Measurements from ENCODE around the gene RIMS1. TPM values are rescaled to one million over a fixed set of nuclear protein-coding genes. Genes with fewer than 3 reads are reported as not detected.

RIMS1 gene
- total RNA-seq, 1 experiment from 2014 or later, result not detected

GRCh38 chr6:72061286-72061685, 174.9 kb downstream of the RIMS1 start:
- in situ Hi-C loops (cut with HindIII; ENCODE audit: low pct_unique_long_range_greater_than_20kb, low sequenced_read_pairs), result no loop called here

GRCh38 chr6:72064399-72064975, 178.1 kb downstream of the RIMS1 start:
- in situ Hi-C loops (cut with HindIII; ENCODE audit: low pct_unique_long_range_greater_than_20kb, low sequenced_read_pairs), result no loop called here
- no peak for DNase-seq (ENCODE audit: low read depth, low spot score)

More at GRCh38 chr6:72061286-72061685, 174.9 kb downstream of the RIMS1 start:
- no peak for DNase-seq (ENCODE audit: low read depth, low spot score)

GRCh38 chr6:72078096-72078495, 191.7 kb downstream of the RIMS1 start:
- DNase-seq (ENCODE audit: low read depth, low spot score), result no peak
- in situ Hi-C loops (cut with HindIII; ENCODE audit: low pct_unique_long_range_greater_than_20kb, low sequenced_read_pairs), result no loop called here

GRCh38 chr6:72080260-72080941, 194.1 kb downstream of the RIMS1 start:
- in situ Hi-C loops (cut with HindIII; ENCODE audit: low pct_unique_long_range_greater_than_20kb, low sequenced_read_pairs), result no loop called here
- DNase-seq (ENCODE audit: low read depth, low spot score), result no peak

GRCh38 chr6:72081871-72082270, 195.5 kb downstream of the RIMS1 start:
- in situ Hi-C loops (cut with HindIII; ENCODE audit: low pct_unique_long_range_greater_than_20kb, low sequenced_read_pairs), result no loop called here
- no peak for DNase-seq (ENCODE audit: low read depth, low spot score)

- DNase-seq (ENCODE audit: low read depth, low spot score), result no peak
- in situ Hi-C loops (cut with HindIII; ENCODE audit: low pct_unique_long_range_greater_than_20kb, low sequenced_read_pairs), result no loop called here
Measured at GRCh38 chr6:72083976-72084375, 197.6 kb downstream of the RIMS1 start.

GRCh38 chr6:72084992-72085569, 198.7 kb downstream of the RIMS1 start:
- peak; percentile 36 for DNase-seq (ENCODE audit: low read depth, low spot score)
- in situ Hi-C loops (cut with HindIII; ENCODE audit: low pct_unique_long_range_greater_than_20kb, low sequenced_read_pairs), result no loop called here

GRCh38 chr6:72094506-72094905, 208.2 kb downstream of the RIMS1 start:
- in situ Hi-C loops (cut with HindIII; ENCODE audit: low pct_unique_long_range_greater_than_20kb, low sequenced_read_pairs), result no loop called here

GRCh38 chr6:72102561-72102960, 216.2 kb downstream of the RIMS1 start:
- no peak for DNase-seq (ENCODE audit: low read depth, low spot score)
- in situ Hi-C loops (cut with HindIII; ENCODE audit: low pct_unique_long_range_greater_than_20kb, low sequenced_read_pairs), result no loop called here

More at GRCh38 chr6:72094506-72094905, 208.2 kb downstream of the RIMS1 start:
- DNase-seq (ENCODE audit: low read depth, low spot score), result no peak

GRCh38 chr6:72111611-72112010, 225.3 kb downstream of the RIMS1 start:
- in situ Hi-C loops (cut with HindIII; ENCODE audit: low pct_unique_long_range_greater_than_20kb, low sequenced_read_pairs), result no loop called here

GRCh38 chr6:72130327-72130726, 244.0 kb downstream of the RIMS1 start:
- in situ Hi-C loops (cut with HindIII; ENCODE audit: low pct_unique_long_range_greater_than_20kb, low sequenced_read_pairs), result no loop called here
- DNase-seq (ENCODE audit: low read depth, low spot score), result no peak

More at GRCh38 chr6:72111611-72112010, 225.3 kb downstream of the RIMS1 start:
- no peak for DNase-seq (ENCODE audit: low read depth, low spot score)

GRCh38 chr6:72132427-72132826, 246.1 kb downstream of the RIMS1 start:
- in situ Hi-C loops (cut with HindIII; ENCODE audit: low pct_unique_long_range_greater_than_20kb, low sequenced_read_pairs), result no loop called here
- DNase-seq (ENCODE audit: low read depth, low spot score), result no peak

GRCh38 chr6:72132851-72133250, 246.5 kb downstream of the RIMS1 start:
- DNase-seq (ENCODE audit: low read depth, low spot score), result no peak
- in situ Hi-C loops (cut with HindIII; ENCODE audit: low pct_unique_long_range_greater_than_20kb, low sequenced_read_pairs), result no loop called here

- no peak for DNase-seq (ENCODE audit: low read depth, low spot score)
- in situ Hi-C loops (cut with HindIII; ENCODE audit: low pct_unique_long_range_greater_than_20kb, low sequenced_read_pairs), result no loop called here
Measured at GRCh38 chr6:72133324-72133723, 247.0 kb downstream of the RIMS1 start.

- in situ Hi-C loops (cut with HindIII; ENCODE audit: low pct_unique_long_range_greater_than_20kb, low sequenced_read_pairs), result no loop called here
- DNase-seq (ENCODE audit: low read depth, low spot score), result peak; percentile 7
Measured at GRCh38 chr6:72140795-72141194, 254.4 kb downstream of the RIMS1 start.

- no peak for DNase-seq (ENCODE audit: low read depth, low spot score)
- in situ Hi-C loops (cut with HindIII; ENCODE audit: low pct_unique_long_range_greater_than_20kb, low sequenced_read_pairs), result no loop called here
Measured at GRCh38 chr6:72149715-72150114, 263.4 kb downstream of the RIMS1 start.

GRCh38 chr6:72151742-72152141, 265.4 kb downstream of the RIMS1 start:
- DNase-seq (ENCODE audit: low read depth, low spot score), result no peak
- in situ Hi-C loops (cut with HindIII; ENCODE audit: low pct_unique_long_range_greater_than_20kb, low sequenced_read_pairs), result no loop called here

GRCh38 chr6:72175916-72176315, 289.6 kb downstream of the RIMS1 start:
- in situ Hi-C loops (cut with HindIII; ENCODE audit: low pct_unique_long_range_greater_than_20kb, low sequenced_read_pairs), result no loop called here
- no peak for DNase-seq (ENCODE audit: low read depth, low spot score)

Data from SK-MEL-5 (cell line).